Measurements from ENCODE around the gene OR2J3.
"Not testable (repeated sequence)": the region's sequence is repeated elsewhere in the genome, so short reads cannot be mapped to it uniquely, and the experiment has no call there.

The OR2J3 gene

GRCh38 chr6:29142309-29142708 is 34.5 kb downstream of the OR2J3 start:
- no peaks in the 10 kb centered on the region for H3K4me1 ChIP-seq (ENCODE audit: control insufficient read depth in 1 of 2, insufficient read depth in 1 of 2, low read depth in 1 of 2, low read length in 1 of 2)
- H3K9me3 ChIP-seq: no peaks in the 10 kb centered on the region
- no peaks in the 10 kb centered on the region for H3K27me3 ChIP-seq
- H3K27ac ChIP-seq: no peak overlapping the region
- H3K36me3 ChIP-seq: no peaks in the 10 kb centered on the region
- no peak overlapping the region for H3K4me3 ChIP-seq (ENCODE audit: low read depth in 1 of 2, low read length in 1 of 2)
- no peak for TF ChIP-seq CTCF (IDR thresholded peaks at IDR 0.05)

DNA sequence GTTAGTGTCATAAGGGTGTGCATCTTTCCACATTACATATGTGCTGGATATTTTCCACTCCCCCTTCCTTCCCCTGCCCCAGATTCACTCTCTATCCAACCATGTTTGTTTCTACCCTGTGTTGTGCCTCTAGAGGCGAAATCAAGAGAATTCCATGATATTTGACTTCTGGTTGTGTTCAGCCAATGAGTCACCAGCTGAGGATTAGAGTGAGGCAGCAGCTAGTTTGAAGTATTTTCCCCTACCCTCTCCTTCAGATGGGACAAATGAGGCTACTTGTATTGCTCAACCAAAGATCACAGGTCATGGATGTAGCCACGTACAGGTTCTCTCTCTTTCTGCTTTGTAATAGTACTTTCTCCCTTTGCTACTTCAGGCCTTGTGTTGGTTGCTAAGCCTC is 38.3 kb downstream of the OR2J3 start:
- no peaks in the 10 kb centered on the region for H3K4me1 ChIP-seq (ENCODE audit: control insufficient read depth in 1 of 2, insufficient read depth in 1 of 2, low read depth in 1 of 2, low read length in 1 of 2)
- H3K27ac ChIP-seq: no peak overlapping the region
- no peak overlapping the region for H3K4me3 ChIP-seq (ENCODE audit: low read depth in 1 of 2, low read length in 1 of 2)
- no peaks in the 10 kb centered on the region for H3K27me3 ChIP-seq
- no peak for TF ChIP-seq CTCF (IDR thresholded peaks at IDR 0.05)
- H3K36me3 ChIP-seq: no peaks in the 10 kb centered on the region
- no peaks in the 10 kb centered on the region for H3K9me3 ChIP-seq

- no peaks in the 10 kb centered on the region for H3K27me3 ChIP-seq
- H3K36me3 ChIP-seq: no peaks in the 10 kb centered on the region
- no peak for TF ChIP-seq CTCF (IDR thresholded peaks at IDR 0.05)
- H3K4me3 ChIP-seq (ENCODE audit: low read depth in 1 of 2, low read length in 1 of 2): no peak overlapping the region
- H3K4me1 ChIP-seq (ENCODE audit: control insufficient read depth in 1 of 2, insufficient read depth in 1 of 2, low read depth in 1 of 2, low read length in 1 of 2): no peaks in the 10 kb centered on the region
- H3K27ac ChIP-seq: no peak overlapping the region
- H3K9me3 ChIP-seq: no peaks in the 10 kb centered on the region
Observed at GRCh38 chr6:29147074-29147473, 39.2 kb downstream of the OR2J3 start.

DNA sequence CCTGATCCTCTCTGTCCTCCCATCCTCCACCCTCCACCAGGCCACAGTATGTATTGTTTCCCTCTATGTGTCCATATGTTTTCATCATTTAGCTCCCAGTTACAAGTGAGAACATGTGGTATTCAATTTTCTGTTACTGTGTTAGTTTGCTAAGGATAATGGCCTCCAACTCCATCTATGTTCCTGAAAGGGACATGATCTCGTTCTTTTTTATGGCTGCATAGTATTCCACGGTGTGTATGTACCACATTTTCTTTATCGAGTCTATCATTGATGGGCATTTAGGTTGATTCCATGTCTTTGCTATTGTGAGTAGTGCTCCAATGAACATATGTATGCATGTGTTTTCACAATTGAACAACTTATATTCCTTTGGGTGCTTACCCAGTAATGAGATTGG is 41.6 kb downstream of the OR2J3 start:
- not testable (repeated sequence) for H3K4me3 ChIP-seq (ENCODE audit: low read depth in 1 of 2, low read length in 1 of 2); H3K4me1 ChIP-seq (ENCODE audit: control insufficient read depth in 1 of 2, insufficient read depth in 1 of 2, low read depth in 1 of 2, low read length in 1 of 2); H3K36me3 ChIP-seq; H3K9me3 ChIP-seq; H3K27me3 ChIP-seq; H3K27ac ChIP-seq

DNA sequence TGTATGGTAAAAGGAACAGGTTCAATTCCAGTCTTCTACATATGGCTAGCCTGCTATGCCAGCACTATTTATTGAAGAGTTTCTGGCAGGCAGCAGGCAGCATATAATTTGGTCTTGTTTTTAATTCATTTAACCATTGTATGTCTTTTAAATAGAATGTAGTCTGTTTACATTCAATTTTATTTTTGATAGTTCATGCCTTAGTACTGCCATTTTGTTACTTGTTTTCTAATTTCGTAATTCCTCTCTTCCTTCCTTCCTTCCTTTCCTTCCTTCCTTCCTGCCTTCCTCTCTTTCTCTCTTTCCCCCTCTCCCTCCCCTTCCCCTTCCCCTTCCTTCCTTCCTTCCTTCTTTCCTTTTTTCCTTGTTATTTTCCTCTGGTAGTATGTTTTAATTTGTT is 45.2 kb downstream of the OR2J3 start:
- no peaks in the 10 kb centered on the region for H3K4me1 ChIP-seq (ENCODE audit: control insufficient read depth in 1 of 2, insufficient read depth in 1 of 2, low read depth in 1 of 2, low read length in 1 of 2)
- no peaks in the 10 kb centered on the region for H3K9me3 ChIP-seq
- no peak for TF ChIP-seq CTCF (IDR thresholded peaks at IDR 0.05)
- no peaks in the 10 kb centered on the region for H3K27me3 ChIP-seq
- no peaks in the 10 kb centered on the region for H3K36me3 ChIP-seq
- no peak overlapping the region for H3K27ac ChIP-seq
- H3K4me3 ChIP-seq (ENCODE audit: low read depth in 1 of 2, low read length in 1 of 2): no peak overlapping the region

- H3K4me1 ChIP-seq (ENCODE audit: control insufficient read depth in 1 of 2, insufficient read depth in 1 of 2, low read depth in 1 of 2, low read length in 1 of 2); H3K4me3 ChIP-seq (ENCODE audit: low read depth in 1 of 2, low read length in 1 of 2); H3K36me3 ChIP-seq; H3K27ac ChIP-seq; H3K9me3 ChIP-seq; H3K27me3 ChIP-seq: not testable (repeated sequence)
Observed at GRCh38 chr6:29155182-29155581, 47.3 kb downstream of the OR2J3 start.

- H3K27ac ChIP-seq; H3K4me3 ChIP-seq (ENCODE audit: low read depth in 1 of 2, low read length in 1 of 2); H3K4me1 ChIP-seq (ENCODE audit: control insufficient read depth in 1 of 2, insufficient read depth in 1 of 2, low read depth in 1 of 2, low read length in 1 of 2); H3K27me3 ChIP-seq; H3K36me3 ChIP-seq; H3K9me3 ChIP-seq: not testable (repeated sequence)
Observed at GRCh38 chr6:29159922-29160321, 52.1 kb downstream of the OR2J3 start.
